ENCODE data around the gene SLC13A5. TPM values are rescaled to one million over a fixed set of nuclear protein-coding genes. Genes with fewer than 3 reads are reported as not detected.

The SLC13A5 gene
- total and polyA plus RNA-seq, 4 donors: 88.4 to 399 (median 244) TPM

GRCh38 chr17:6681176-6681575 is 32.0 kb downstream of the SLC13A5 start (continued):
- no peak for TF ChIP-seq REST (IDR thresholded peaks at IDR 0.05)
- TF ChIP-seq RXRA (IDR thresholded peaks at IDR 0.05): no peak
- TF ChIP-seq, protein P1, sequence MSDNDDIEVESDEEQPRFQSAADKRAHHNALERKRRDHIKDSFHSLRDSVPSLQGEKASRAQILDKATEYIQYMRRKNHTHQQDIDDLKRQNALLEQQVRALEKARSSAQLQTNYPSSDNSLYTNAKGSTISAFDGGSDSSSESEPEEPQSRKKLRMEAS (IDR thresholded peaks at IDR 0.05): no peak
- no peak for TF ChIP-seq JUND (IDR thresholded peaks at IDR 0.05)
- TF ChIP-seq GABPA (IDR thresholded peaks at IDR 0.05 in 1 of 2, conservative IDR thresholded peaks at IDR 0.05 in 1 of 2): no peak
- TF ChIP-seq TAF1 (conservative IDR thresholded peaks at IDR 0.05): no peak

- Histone ChIP-seq H3K36me3 (ENCODE audit: control insufficient read depth in 4 of 4, insufficient read depth in 3 of 4, low read depth in 1 of 4, low read length in 3 of 4) (no peaks in the 10 kb centered on the region), H3K27ac (ENCODE audit: low read depth in 1 of 2, low read length in 2 of 2) (no peak overlapping the region), H3K9ac (ENCODE audit: low read depth in 1 of 2, low read length in 2 of 2) (no peak overlapping the region), H3K4me3 (ENCODE audit: low read depth in 1 of 3, low read length in 3 of 3) (no peak overlapping the region), H3K4me1 (ENCODE audit: control insufficient read depth in 4 of 4, insufficient read depth in 4 of 4, low read length in 3 of 4) (peaks cover 5 to 25% (median 19%) of the 10 kb centered on the region in 4 donors), H3K27me3 (ENCODE audit: control insufficient read depth in 4 of 4, insufficient read depth in 4 of 4, low read length in 3 of 4) (no peaks in the 10 kb centered on the region), H3K9me3 (ENCODE audit: control insufficient read depth in 4 of 4, low read length in 3 of 4) (no peaks in the 10 kb centered on the region)
- TF ChIP-seq ATF3 (IDR thresholded peaks at IDR 0.05): no peak
- no peak for TF ChIP-seq JUND (IDR thresholded peaks at IDR 0.05)
- TF ChIP-seq CTCF (IDR thresholded peaks at IDR 0.05; ENCODE audit: low read depth, low read length, missing input control): no peak
- no peak for TF ChIP-seq SP1 (IDR thresholded peaks at IDR 0.05)
- no peak for TF ChIP-seq HNF4G (IDR thresholded peaks at IDR 0.05)
- no peak for TF ChIP-seq FOXA2 (IDR thresholded peaks at IDR 0.05)
- TF ChIP-seq HNF4A (conservative IDR thresholded peaks at IDR 0.05): no peak
- no peak for TF ChIP-seq FOXA1 (IDR thresholded peaks at IDR 0.05)
- TF ChIP-seq RAD21 (IDR thresholded peaks at IDR 0.05): no peak
- no peak for TF ChIP-seq GABPA (IDR thresholded peaks at IDR 0.05 in 1 of 2, conservative IDR thresholded peaks at IDR 0.05 in 1 of 2)
- no peak for TF ChIP-seq NR2F2 (IDR thresholded peaks at IDR 0.05)
- no peak for TF ChIP-seq REST (IDR thresholded peaks at IDR 0.05)
- WGBS: 89% methylated on average over 6 of the region's 6 CpGs
- no peak for DNase-seq (ENCODE audit: low spot score)
These were observed 33.9 kb downstream of the SLC13A5 start for GRCh38 chr17:6679241-6679640.

Measured in liver (tissue), 9 donors.